ENCODE measurements around the gene BTBD19.

GRCh38 chr1:44817771-44818495, 9.6 kb downstream of the BTBD19 start:
- TF ChIP-seq CTCF (IDR thresholded peaks at IDR 0.05) (no peak), POLR2A (IDR thresholded peaks at IDR 0.05) (no peak)

Data from lower leg skin (tissue), 3 donors.